Brain microvascular endothelial cell (primary cell): Measurements from ENCODE around the gene FAM3C.
"Not testable (repeated sequence)": the region's sequence is repeated elsewhere in the genome, so short reads cannot be mapped to it uniquely, and the experiment has no call there.

Experiments used
- DNase-seq: peaks from one replicate; pipeline ENCODE4 v3.0.0-alpha.2; 2020
- H3K27ac ChIP-seq: fragments of 250-450 bp; sonication (Bioruptor Pico); 2 replicates; pipeline ENCODE4 v1.5.1; 2020; ENCODE audit warnings: mild to moderate bottlenecking, moderate library complexity
- H3K27me3 ChIP-seq: fragments of 250-450 bp; sonication (Bioruptor Pico); replicated peaks from 2 replicates; pipeline ENCODE4 v1.5.1; 2020; ENCODE audit warnings: mild to moderate bottlenecking
- H3K36me3 ChIP-seq: fragments of 250-450 bp; sonication (Bioruptor Pico); replicated peaks from 2 replicates; pipeline ENCODE4 v1.5.1; 2020; ENCODE audit warnings: mild to moderate bottlenecking
- H3K4me3 ChIP-seq: 2 replicates; pipeline ENCODE4 v1.5.1; 2011; ENCODE audit warnings: low read depth, mild to moderate bottlenecking, control low read depth, low read length, moderate library complexity
- CTCF ChIP-seq: IDR thresholded peaks from 2 replicates; pipeline ENCODE4 v1.5.1; 2011; ENCODE audit warnings: low read depth, mild to moderate bottlenecking, moderate library complexity, low read length, control low read depth, inconsistent platforms; ENCODE audit errors: missing control alignments
- in situ Hi-C: cut with HindIII; loops from 2 replicates; pipeline ENCODE4 v1.10.0; 2017; ENCODE audit warnings: low sequenced_read_pairs, low pct_ligation_motif_present

The FAM3C gene

GRCh38 chr7:121436688-121437087, 40.6 kb upstream of the FAM3C start:
- no peak for TF ChIP-seq CTCF

GRCh38 chr7:121436136-121436535, 40.0 kb upstream of the FAM3C start:
- DNase-seq, result no peak
- Histone ChIP-seq H3K27me3 (no peaks in the 10 kb centered on the region), H3K27ac (no peak overlapping the region), H3K36me3 (no peaks in the 10 kb centered on the region), H3K4me3 (no peak overlapping the region)
- no peak for TF ChIP-seq CTCF
- in situ Hi-C loops, result no loop called here

More at GRCh38 chr7:121436688-121437087, 40.6 kb upstream of the FAM3C start:
- H3K4me3 ChIP-seq, result no peak overlapping the region
- H3K27ac ChIP-seq, result no peak overlapping the region
- H3K27me3 ChIP-seq, result no peaks in the 10 kb centered on the region
- in situ Hi-C loops, result no loop called here
- H3K36me3 ChIP-seq, result no peaks in the 10 kb centered on the region
- DNase-seq, result no peak

GRCh38 chr7:121433775-121434174, 37.7 kb upstream of the FAM3C start:
- Histone ChIP-seq H3K4me3 (no peak overlapping the region), H3K27ac (no peak overlapping the region), H3K27me3 (no peaks in the 10 kb centered on the region), H3K36me3 (no peaks in the 10 kb centered on the region)
- no peak for DNase-seq
- in situ Hi-C loops, result no loop called here
- TF ChIP-seq CTCF, result no peak

- DNase-seq, H3K27me3 ChIP-seq, H3K27ac ChIP-seq, H3K4me3 ChIP-seq, in situ Hi-C loops, H3K36me3 ChIP-seq: not testable (repeated sequence)
Observed at GRCh38 chr7:121432486-121432885, 36.4 kb upstream of the FAM3C start.

- in situ Hi-C loops, result no loop called here
- H3K27ac ChIP-seq, result no peak overlapping the region
- H3K27me3 ChIP-seq, result no peaks in the 10 kb centered on the region
- no peak for TF ChIP-seq CTCF
- no peak for DNase-seq
- H3K4me3 ChIP-seq, result no peak overlapping the region
- H3K36me3 ChIP-seq, result no peaks in the 10 kb centered on the region
Observed at GRCh38 chr7:121431996-121432395, 35.9 kb upstream of the FAM3C start.

- Histone ChIP-seq H3K36me3 (no peaks in the 10 kb centered on the region), H3K4me3 (no peak overlapping the region), H3K27me3 (no peaks in the 10 kb centered on the region), H3K27ac (no peak overlapping the region)
- in situ Hi-C loops, result no loop called here
- no peak for TF ChIP-seq CTCF
- no peak for DNase-seq
Observed at GRCh38 chr7:121431389-121431995, 35.4 kb upstream of the FAM3C start.
